Measurements from ENCODE around the gene GTF2A1.
"Not testable (repeated sequence)": the region's sequence is repeated elsewhere in the genome, so short reads cannot be mapped to it uniquely, and the experiment has no call there.

Gene GTF2A1

DNA sequence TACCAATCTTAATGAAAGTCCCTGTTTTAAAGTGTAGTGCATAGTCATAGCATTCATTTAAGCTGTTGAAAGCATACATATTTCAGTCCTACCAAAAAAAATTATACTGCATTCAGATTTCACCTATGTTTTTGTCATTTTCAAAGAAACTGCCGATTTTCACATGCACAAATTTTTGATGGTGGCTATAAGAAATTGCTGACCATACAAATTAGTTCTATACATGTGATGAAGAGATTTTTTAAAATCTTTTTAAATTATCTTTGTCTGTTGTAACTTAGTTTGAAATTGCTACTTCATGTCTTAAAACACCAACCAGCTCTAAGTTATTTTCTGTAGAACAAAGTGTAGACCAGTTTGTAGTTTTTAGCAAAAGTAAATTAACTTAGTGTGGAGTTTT lies 3.5 kb upstream of the GTF2A1 start:
- DNase-seq, result no peak

DNA sequence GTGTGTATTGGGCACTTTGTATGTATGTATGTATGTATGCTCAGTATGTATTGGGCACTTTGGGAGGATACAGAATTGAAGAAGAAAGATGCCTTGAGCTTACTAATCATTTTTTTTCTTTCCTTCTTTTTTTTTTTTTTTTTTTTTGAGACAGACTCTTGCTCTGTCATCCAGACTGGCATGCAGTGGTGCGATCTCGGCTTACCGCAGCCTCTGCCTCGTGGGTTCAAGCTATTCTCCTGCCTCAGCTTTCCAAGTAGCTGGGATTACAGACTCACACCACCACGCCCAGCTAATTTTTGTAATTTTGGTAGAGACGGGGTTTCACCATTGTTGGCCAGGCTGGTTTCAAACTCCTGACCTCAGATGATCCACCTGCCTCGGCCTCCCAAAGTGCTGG lies 3.0 kb upstream of the GTF2A1 start:
- DNase-seq, result not testable (repeated sequence)

DNA sequence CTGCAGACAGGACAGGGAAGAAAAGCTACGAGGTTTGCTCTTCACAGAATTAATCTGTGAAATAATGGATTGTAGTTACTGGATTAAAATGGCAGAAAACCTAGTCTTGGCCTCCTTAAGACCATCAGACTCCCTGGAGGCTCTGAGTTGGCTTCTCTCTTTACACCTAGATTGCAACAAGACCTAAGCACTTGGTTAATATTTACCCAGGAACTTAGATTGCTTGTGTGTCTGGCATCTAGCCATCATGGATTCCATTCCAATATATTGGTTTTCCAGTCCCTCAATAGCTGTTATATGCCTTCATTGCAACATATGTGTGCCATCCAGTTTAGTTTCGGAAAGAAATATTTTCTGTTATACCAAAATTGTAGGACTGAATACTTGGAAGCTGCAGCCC lies 1.9 kb upstream of the GTF2A1 start:
- no peak for DNase-seq

DNA sequence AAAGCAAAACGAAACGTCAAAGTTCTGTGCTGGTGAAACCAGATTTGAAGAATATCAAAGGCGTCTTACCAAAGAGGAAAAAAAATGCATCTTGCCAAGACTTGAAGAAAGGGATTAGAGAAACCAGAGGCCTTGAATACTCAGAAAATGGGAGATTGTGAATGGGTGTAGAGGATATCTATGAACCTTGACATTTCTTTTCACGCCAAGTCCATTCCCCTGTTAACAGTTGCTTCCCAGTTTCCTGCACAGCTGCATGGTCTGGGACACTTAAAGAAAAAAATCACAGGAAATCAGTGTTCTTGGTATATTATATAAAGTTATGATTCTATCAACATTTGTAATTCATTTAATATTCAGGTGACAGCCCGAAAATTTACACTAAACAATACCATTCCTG lies 1.4 kb upstream of the GTF2A1 start:
- DNase-seq, result no peak

DNA sequence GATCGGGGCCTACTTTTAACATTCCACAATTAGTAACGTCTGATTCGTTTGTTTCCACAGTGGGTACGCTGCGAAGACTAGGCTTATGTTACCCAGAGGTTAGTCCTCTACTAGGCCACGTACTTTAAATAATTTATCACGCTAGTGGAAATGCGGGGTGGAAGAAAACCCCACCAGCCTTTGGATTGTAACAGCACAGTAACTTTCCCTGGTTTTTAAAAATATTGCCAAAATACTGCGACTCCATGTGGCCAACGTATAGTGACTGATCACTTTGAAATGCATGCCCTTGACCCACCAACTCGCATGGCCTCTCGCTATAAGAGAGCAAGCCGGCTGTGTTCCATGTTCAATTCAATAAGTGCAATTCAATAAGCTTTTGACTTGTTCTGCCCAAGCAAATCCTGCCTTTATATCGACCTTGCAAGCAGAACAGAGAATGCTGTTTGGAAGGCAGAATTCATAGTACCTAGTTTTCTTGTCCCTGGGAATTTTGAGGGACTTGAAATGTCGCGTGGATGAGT lies 882 bp upstream of the GTF2A1 start:
- DNase-seq, result no peak

DNA sequence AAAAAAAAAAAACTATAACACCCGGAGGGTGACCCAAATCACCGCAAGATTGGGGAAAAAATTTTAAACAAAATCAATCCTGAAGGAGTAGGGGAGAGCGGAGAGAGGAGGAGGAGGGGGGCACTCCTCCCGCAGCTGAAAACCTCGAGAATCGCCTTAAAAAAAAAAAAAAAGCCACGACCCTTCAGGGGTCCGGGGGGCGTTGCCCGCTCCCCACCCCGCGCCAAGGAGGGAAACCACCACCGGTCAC lies 254 bp downstream of the GTF2A1 start:
- no peak for DNase-seq

DNA sequence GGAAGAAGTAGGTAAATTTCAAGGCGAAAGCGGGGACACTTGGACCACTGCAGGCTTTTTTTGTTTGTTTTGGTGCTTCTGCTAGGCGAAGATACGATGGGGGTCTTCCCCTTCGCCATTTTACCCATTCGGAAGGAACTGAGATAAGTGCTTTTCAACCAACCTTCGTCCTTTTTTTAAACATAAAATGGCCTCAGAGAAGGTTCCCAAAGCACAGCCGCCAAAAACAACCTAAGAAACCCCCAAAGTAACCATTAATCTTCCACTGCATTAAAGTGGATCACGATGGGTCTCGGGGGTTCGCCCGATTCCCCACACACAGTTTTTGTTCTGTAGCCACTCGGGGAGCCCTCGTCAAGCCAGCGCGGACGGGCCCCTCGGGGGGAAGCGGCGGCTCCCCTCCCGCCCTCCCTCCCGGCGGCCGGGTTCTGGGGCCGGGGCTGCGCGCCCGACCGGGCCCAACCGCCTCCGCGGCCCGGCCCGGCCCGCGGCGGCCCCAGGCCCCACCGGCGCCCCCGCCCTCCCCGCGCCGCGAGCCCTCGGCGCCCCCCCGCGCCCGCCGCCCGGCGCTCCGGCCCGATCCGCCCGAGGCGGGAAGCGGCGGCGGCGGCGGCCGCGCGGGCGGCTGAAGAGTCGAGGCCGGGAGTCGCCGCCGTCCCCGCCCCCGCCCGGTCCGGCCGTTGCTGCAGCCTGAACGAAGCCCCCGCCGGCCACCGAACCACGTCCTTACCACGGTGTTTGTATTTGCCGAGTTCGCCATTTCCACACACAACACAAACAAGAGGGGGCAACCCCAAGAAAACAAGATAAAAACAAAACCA lies 790 bp downstream of the GTF2A1 start:
- peak; percentile 38 for DNase-seq

DNA sequence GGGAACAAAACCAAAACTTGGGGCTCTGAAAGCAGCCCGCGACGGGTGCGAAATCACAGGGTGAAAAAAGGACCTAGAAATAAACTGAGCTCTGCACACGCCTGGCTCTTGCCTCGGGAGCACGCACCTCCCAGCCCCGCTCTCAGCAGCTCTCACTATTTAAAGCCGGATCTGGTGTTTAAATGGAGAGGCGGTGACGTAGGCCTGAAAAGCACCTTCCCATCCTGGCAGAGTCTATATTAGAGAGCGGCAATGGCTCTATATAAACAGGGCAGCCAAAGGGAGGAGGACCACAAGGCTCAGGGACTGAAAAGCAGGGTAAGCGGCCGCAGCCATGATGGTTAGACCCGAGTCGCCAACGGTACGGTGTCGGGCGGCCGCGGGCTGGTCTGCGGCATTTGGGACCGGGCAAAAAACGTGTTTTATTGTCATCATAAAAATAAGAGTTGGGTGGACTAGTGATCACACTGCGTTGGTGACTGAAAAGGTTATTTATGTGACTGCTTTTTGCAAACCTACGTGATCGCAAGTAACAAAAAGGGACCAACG lies 1.5 kb downstream of the GTF2A1 start:
- DNase-seq, result peak; percentile 97

DNA sequence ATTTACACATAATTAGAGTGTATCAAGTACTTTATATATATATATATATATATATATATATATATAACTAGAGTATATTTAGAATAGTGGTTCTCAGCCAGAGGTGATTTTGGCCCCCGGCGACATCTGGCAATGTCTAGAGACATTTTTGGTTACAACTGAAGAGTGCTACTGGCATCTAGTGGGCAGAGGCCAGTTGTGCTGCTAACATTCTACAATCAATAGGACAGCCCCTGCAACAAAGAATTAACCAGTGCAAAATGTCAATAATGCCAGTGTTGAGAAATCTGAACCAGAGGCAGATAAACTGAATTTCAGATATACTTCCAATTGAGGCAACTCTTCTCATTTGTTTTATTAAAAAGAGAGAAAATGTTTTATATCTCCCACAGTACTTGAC lies 8.9 kb downstream of the GTF2A1 start:
- no peak for DNase-seq

DNA sequence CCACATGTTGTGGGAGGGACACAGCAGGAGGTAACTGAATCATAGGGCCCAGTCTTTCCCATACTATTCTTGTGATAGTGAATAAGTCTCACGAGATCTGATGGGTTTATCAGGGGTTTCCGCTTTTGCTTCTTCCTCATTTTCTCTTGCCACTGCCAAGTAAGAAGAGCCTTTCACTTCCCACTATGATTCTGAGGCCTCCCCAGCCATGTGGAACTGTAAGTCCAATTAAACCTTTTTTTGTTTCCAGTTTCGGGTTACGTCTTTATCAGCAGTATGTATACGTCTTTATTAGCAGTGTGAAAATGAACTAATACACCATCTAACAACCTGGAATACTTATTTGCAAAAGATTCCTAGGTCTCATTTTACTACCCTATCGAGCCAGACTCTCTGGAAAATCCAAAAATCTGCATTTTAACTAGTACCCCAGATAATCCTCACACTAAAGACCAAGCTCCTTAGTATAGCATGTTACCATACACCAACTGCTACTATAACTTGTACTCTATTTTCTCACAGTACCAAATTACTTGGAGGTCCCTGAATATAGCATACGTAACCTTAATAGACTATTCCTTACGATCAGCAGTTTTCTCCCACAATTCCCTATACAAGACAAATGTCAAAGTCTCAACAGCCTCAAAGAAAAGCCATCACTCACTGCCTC lies 11.5 kb downstream of the GTF2A1 start:
- DNase-seq, result no peak

DNA sequence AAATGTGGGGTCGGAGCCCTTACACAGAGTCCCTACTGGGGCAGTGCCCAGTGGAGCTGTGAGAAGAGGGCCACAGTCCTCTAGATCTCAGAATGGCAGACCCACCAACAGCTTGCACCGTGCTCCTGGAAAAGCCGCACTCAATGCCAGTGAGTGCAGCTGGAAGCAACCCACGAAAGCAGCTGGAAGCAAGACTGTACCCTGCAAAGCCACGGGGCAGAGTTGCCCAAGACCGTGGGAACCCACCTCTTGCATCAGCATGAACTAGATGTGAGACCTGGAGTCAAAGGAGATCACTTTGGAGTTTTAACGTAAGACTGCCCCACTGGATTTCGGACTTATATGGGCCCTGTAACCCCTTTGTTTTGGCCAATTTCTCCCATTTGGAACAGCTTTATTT lies 12.3 kb downstream of the GTF2A1 start:
- DNase-seq, result no peak

DNA sequence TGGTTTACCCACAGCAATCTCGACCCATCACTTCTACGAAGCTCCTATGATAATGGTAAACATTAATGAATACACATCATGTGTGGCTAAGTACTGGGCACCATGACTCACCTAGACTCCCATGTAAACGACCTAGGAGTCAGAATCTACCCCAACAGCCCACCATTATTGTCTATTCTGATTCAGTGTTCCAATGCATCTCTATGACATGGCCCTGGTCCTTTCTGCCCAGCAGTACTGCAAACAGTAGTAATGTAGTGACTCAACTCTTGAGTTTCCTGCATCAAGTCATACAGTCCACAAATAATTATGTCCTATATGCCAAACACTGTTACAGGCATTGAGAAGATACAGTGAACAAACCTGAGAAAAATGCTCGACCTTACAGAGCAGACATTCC lies 14.6 kb downstream of the GTF2A1 start:
- no peak for DNase-seq

DNA sequence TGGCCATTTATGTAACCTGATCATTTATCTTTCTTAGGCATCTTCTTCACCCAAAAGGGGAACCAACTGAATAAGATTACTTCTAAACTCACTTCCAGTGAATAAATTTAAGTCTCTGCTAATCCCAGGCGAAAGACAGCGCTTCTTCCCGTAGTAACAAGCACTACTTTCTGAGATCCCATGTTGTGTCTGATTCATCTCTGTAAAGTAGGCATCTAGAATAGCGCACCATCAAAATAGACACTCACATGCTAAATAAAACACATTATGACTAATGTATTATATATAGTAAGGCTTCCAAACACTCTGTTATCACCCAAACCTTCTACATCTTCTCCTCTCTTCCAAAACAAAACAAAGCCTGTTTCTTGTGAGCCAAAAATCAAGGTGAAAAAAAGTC lies 15.1 kb downstream of the GTF2A1 start:
- no peak for DNase-seq

DNA sequence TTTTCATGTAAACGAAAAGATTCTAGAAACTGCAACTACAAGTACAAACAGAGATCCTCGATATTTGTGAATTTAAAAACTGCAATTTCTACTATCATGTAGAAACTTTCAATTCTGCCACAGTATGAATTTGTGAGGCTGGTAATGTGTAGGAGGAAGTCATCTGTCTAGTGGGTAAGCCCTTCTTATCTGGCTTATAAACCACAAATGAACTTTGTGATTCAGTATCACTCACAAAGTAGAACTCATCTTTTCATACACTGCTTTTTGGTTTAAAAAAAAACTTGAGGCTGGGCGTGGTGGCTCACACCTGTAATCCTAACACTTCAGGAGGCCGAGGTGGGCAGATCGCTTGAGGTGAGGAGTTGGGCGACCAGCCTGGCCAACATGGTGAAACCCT lies 20.7 kb downstream of the GTF2A1 start:
- no peak for DNase-seq

DNA sequence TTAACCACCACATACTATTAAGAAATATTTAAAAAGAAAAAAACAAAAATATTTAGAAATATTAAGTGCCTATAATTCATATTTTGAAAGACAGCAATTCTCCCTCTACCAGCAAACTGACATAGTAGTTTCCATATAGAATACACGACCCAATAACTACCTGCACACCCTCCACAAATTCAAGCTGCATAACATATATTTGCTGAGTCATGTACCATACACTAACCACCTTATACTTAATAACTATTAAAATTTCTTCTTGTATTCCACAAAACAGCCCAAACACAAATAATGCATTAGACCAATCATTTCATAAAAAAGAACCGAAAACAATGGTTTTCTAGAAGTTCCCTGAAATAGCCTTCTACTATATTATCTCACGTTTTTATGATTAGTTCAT lies 21.7 kb downstream of the GTF2A1 start:
- no peak for DNase-seq

DNA sequence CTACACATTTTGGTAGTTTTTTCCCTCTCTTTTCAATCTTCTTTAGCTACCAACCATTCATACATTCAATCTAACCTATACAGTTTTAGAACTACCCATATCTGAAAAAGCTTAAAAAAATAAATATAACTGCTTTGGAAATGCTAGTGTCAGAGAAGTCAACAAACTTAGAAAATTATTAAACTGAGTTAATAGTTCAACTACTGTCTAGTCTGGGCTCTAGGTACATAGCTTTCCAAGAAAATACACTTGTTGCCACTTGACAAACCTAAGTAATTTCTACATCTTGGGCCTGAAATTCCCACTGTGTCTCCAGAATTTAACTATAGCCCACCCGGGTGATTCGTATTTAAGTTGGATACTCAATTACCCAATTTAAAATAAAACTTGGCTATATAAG lies 22.1 kb downstream of the GTF2A1 start:
- DNase-seq, result no peak

DNA sequence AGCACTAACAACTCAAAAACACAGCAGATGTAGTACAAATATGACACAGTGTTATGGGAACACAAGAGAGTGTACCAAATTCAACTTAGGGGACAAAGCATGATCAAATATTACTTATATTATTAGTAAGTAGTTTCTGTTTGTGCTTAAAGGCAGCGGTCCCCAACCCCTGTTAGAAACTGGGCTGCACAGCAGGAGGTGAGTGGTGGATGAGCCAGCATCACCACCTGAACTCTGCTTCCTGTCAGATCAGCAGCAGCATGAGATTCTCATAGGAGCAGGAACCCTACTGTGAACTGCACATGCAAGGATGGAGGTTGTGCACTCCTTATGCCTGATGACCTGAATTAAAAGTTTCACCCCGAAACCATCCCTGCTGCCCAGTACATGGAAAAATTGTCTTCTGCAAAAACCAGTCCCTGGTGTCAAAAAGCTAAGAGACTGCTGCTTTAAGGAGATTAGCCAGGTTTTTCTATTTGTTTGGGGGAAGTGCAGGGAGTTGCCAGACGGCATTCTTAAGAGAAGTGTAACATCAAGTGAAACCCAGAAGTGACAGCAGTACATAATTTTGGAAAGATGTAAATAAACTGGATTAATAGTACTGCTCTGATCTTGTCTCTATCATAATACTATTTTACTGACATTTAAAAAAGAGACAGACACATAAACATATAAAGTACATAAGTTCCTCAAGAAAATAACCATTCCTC lies 26.7 kb downstream of the GTF2A1 start:
- DNase-seq, result no peak

DNA sequence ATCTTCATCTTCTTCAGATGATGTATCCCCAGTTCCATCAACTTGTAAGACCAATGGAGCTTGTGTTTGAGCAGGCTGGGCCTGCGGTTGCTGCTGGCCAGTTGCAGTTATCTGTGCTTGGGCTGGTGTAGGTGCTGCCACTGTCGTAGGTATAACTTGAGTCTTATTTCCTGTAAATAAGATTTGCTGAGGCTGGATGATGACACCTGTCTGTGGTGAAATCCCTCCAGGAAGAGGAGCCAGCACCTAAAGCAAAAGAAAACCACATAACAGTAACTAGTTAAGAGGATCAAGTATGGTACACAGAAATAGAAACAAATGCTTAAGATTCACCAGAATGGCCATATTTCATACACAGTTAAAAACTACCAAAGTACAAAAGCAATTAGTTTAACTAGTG lies 28.2 kb downstream of the GTF2A1 start:
- DNase-seq, result no peak

DNA sequence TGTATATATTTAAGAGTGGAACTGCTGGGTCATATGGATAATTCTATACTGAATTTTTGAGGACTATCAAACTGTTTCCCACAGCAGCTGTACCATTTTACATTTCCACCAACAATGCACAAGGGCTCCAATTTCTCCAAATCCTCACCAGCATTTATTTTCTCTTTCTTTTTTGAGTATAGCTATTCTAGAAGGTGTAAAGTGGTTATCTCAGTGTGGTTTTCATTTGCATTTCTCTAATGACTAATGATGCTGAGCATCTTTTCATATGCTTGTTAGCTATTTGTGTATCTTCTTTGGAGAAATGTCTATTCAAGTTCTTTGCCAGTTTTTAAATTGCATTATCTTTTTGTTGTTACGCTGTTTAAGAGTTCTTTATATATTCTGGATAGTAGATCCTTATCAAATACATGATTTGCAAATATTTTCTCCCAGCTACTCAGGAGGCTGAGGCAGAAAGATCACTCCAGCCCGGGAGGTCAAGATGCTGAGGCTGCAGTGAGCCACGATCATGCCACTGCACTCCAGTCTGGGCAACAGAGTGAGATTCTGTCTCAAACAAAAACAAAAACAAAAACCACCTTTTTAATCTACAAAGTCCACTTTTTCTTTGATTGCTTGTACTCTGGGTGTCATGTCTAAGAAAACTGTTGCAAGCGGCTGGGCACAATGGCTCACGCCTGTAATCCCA lies 32.8 kb downstream of the GTF2A1 start:
- DNase-seq, result no peak

DNA sequence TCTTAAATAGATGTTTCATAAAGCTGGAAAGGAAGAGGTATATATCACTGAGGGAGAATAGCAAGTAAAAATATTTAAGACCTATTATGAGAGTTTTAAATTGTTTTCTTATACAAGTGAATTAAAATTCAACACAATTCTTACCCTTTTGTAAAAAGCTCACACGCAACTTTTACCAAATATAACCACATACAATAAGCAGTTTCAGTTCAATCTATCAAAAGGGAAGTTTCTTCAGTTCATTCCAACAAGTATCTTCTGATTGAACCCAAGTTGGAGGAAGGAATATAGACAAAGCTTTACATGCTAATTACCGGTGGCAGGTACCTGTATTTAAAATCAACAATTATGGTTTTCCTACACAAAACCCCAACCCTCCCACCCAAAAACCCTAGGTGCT lies 41.1 kb downstream of the GTF2A1 start:
- DNase-seq, result no peak

DNA sequence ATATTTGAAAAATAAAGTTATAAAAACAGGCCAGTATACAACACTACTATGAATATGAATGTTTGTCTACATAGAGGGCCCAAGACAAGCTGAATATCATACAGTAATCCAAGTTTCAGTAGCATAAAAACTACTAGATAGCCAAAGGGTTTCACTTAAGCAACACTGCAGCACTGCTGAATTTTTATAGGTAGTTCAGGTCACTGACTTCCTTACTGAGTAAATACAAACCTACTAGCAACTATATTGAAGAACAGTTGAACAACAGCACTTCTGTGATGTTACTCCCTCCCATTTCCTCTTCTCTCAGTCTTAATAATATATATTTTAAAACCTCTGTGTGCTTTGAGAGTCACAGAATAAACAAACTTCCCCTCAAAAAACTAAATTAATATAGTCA lies 42.7 kb downstream of the GTF2A1 start:
- DNase-seq, result no peak

DNA sequence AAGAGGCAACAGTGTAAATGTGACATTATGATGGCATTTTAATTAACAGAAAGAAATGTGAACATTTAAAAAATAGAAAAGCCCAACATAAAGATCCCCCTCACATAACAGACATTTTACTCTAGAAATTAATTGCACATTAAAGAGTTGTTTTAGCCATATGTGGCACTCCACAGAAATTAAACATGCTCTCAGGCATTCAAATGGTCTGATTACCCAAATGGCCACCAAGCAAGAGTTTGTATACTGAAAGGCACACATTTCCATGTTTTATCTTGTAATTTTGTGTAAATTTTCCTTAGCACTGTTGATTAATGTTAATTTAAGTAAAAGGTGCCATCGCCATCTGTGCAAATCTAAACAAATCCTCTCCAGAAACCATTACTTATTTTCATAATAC lies 43.5 kb downstream of the GTF2A1 start:
- no peak for DNase-seq

DNA sequence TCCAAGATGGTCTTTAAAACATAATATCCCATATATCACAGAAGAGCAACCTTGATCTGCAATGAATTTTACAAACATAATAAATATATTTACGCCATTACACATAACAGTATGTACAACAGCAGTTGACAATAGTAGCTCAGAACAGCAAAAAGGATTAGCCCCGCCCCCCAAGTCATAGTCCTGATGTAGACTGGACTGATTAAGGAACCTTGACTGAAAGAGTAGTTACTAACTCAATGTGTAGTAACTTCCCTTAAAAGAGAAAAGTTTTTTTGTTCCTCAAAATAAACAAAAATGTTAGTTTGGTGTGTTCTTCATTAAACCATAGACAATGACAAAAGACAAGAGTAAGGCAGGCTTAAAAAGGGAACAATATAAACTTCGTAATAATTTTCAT lies 44.5 kb downstream of the GTF2A1 start:
- DNase-seq, result no peak

Measured in COR-L47 (cell line).